ENCODE measurements around the gene TTC31. TPM values are rescaled to one million over a fixed set of nuclear protein-coding genes. Genes with fewer than 3 reads are reported as not detected.

TTC31 gene
- total RNA-seq, 1 donor from 2014 or later: 39.8 TPM

Other genes starting within 250 kb of the TTC31 start
- 1.2 TPM for gene SLC4A5, start 139.7 kb upstream of the TTC31 start, total RNA-seq
- 41.3 TPM for gene DCTN1, start 102.8 kb upstream of the TTC31 start, total RNA-seq
- 0.38 TPM for gene C2orf81, start 61.5 kb upstream of the TTC31 start, total RNA-seq
- gene WDR54, start 61.4 kb upstream of the TTC31 start, total RNA-seq: 1.5 TPM
- 114 TPM for gene RTKN, start 41.1 kb upstream of the TTC31 start, total RNA-seq
- gene INO80B, start 28.0 kb upstream of the TTC31 start, total RNA-seq: 16.5 TPM
- 38.8 TPM for gene WBP1, start 24.6 kb upstream of the TTC31 start, total RNA-seq
- 53.3 TPM for gene MOGS, start 17.7 kb upstream of the TTC31 start, total RNA-seq
- gene MRPL53, start 10.4 kb upstream of the TTC31 start, total RNA-seq: 48.9 TPM
- 14.0 TPM for gene CCDC142, start 83 bp upstream of the TTC31 start, total RNA-seq
- gene LBX2, start 16.5 kb downstream of the TTC31 start, total RNA-seq: 7.7 TPM
- 10.4 TPM for gene PCGF1, start 24.6 kb downstream of the TTC31 start, total RNA-seq
- 0.08 TPM for gene TLX2, start 31.4 kb downstream of the TTC31 start, total RNA-seq
- 0.23 TPM for gene DQX1, start 43.1 kb downstream of the TTC31 start, total RNA-seq
- 74.1 TPM for gene AUP1, start 46.6 kb downstream of the TTC31 start, total RNA-seq
- 11.7 TPM for gene HTRA2, start 46.9 kb downstream of the TTC31 start, total RNA-seq
- gene LOXL3, start 70.9 kb downstream of the TTC31 start, total RNA-seq: 0.86 TPM
- 2.8 TPM for gene DOK1, start 71.6 kb downstream of the TTC31 start, total RNA-seq
- not detected for gene M1AP, start 165.2 kb downstream of the TTC31 start, total RNA-seq
- gene SEMA4F, start 171.2 kb downstream of the TTC31 start, total RNA-seq: 2.6 TPM

Data from left lobe of liver (tissue), 1 donor.